Measurements from ENCODE around the gene MRPL9. TPM values are rescaled to one million over a fixed set of nuclear protein-coding genes. Genes with fewer than 3 reads are reported as not detected.

Gene MRPL9
- total RNA-seq, 2 donors from 2014 or later, result 49.4 to 104 TPM

- no peak overlapping the region for H3K27ac ChIP-seq
- TF ChIP-seq, protein P1, sequence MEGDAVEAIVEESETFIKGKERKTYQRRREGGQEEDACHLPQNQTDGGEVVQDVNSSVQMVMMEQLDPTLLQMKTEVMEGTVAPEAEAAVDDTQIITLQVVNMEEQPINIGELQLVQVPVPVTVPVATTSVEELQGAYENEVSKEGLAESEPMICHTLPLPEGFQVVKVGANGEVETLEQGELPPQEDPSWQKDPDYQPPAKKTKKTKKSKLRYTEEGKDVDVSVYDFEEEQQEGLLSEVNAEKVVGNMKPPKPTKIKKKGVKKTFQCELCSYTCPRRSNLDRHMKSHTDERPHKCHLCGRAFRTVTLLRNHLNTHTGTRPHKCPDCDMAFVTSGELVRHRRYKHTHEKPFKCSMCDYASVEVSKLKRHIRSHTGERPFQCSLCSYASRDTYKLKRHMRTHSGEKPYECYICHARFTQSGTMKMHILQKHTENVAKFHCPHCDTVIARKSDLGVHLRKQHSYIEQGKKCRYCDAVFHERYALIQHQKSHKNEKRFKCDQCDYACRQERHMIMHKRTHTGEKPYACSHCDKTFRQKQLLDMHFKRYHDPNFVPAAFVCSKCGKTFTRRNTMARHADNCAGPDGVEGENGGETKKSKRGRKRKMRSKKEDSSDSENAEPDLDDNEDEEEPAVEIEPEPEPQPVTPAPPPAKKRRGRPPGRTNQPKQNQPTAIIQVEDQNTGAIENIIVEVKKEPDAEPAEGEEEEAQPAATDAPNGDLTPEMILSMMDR (IDR thresholded peaks at IDR 0.05), result no peak
- no peak overlapping the region for H3K9ac ChIP-seq (ENCODE audit: low read depth in 2 of 2, low read length in 2 of 2)
- intact Hi-C loops (cut with DNase I), result no loop called here
- no peaks in the 10 kb centered on the region for H3K4me1 ChIP-seq
- DNase-seq, result peak; percentile 18
- H3K36me3 ChIP-seq, result no peaks in the 10 kb centered on the region
- no peaks in the 10 kb centered on the region for H3K9me3 ChIP-seq
- H3K4me3 ChIP-seq, result no peak overlapping the region
- no peaks in the 10 kb centered on the region for H3K27me3 ChIP-seq
Observed at GRCh38 chr1:151728151-151729054, 34.9 kb downstream of the MRPL9 start.

DNA sequence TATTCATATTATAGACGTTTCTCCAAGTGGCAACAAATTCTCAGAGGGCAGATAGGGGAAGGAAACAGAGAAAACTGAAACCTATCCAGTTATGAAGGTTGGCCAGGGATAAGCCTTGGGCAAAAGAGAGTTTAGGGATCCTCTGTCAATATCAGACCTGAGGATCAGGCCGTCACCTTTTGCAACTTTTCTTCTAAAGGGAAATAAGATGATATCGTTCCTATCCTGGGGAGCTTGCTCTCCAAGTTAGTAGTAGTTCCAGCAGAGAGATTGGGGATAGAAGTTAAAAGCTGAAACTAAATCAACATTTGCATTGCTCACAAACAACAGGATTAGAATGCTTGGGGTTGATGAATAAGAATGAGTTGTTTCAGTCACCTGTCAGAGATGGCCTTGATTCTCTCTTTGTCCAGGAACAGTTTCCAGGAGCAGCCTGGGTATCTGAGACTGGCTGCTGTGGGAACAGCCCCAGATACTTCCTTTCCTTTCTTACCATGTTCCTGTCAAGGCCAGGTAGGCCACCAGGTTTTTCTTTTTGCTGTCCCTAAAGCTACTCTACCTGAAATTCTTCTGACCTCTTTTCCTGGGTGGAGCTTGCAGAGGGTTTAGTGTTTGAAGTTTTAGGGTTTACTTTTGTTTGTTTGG is 39.4 kb downstream of the MRPL9 start:
- no peak for DNase-seq
- Histone ChIP-seq H3K27ac (no peak overlapping the region), H3K27me3 (no peaks in the 10 kb centered on the region), H3K9me3 (no peaks in the 10 kb centered on the region), H3K9ac (ENCODE audit: low read depth in 2 of 2, low read length in 2 of 2) (no peak overlapping the region), H3K36me3 (no peaks in the 10 kb centered on the region), H3K4me3 (no peak overlapping the region), H3K4me1 (peaks cover 16% of the 10 kb centered on the region)
- TF ChIP-seq, protein P1 (IDR thresholded peaks at IDR 0.05), result no peak
- intact Hi-C loops (cut with DNase I), result no loop called here

DNA sequence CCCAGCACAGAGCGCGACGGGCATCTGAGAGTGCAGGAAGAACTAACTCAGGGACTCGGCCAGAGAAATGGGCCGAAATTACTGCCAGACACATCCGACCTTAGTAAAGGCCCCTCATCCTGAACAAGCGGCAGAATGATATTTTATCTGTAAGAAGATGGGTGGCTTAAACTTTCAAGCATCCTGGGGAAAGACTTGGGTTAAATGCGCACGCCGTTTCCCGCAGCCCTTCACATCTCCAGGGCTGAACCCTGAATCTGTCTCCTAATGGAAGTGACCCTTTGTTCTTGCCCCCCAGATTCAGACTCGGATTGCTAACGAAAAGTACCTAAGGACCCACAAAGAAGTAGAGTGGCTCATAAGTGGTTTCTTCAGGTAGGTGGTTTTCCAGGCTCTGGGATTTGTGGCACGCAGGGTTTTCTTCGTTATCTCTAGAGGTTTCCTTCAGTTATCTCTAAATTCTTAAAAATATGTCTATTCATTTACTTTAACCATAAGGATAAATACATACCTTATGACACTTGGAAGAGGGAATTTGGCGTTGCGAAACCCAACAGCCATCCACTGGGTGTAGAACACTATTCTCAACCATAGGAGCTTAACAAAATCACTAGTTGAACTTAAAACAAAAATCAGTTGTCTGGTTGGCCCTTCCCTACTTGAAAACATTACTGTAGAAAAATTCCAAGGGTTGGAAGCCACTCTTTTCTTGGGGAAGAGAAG is 41.3 kb downstream of the MRPL9 start:
- Histone ChIP-seq H3K4me3 (peak overlapping the region; percentile 50), H3K9ac (ENCODE audit: low read depth in 2 of 2, low read length in 2 of 2) (peak overlapping the region; percentile 36 to 47), H3K4me1 (peaks cover 16% of the 10 kb centered on the region), H3K36me3 (no peaks in the 10 kb centered on the region), H3K27me3 (no peaks in the 10 kb centered on the region), H3K9me3 (no peaks in the 10 kb centered on the region), H3K27ac (no peak overlapping the region)
- no peak for DNase-seq
- intact Hi-C loops (cut with DNase I), result no loop called here
- TF ChIP-seq, protein P1 (IDR thresholded peaks at IDR 0.05), result no peak

- intact Hi-C loops (cut with DNase I), result no loop called here
- DNase-seq, result no peak
- TF ChIP-seq, protein P1 (IDR thresholded peaks at IDR 0.05), result no peak
- Histone ChIP-seq H3K36me3 (no peaks in the 10 kb centered on the region), H3K27ac (peak within 1 kb of the TSS; percentile 45), H3K27me3 (no peaks in the 10 kb centered on the region), H3K4me1 (peaks cover 16% of the 10 kb centered on the region), H3K4me3 (peak within 1 kb of the TSS; percentile 50), H3K9ac (ENCODE audit: low read depth in 2 of 2, low read length in 2 of 2) (peak within 1 kb of the TSS; percentile 47 to 60), H3K9me3 (no peaks in the 10 kb centered on the region)
Observed at GRCh38 chr1:151720974-151721787, 42.1 kb downstream of the MRPL9 start, which contains the start of gene RIIAD1. Gene RIIAD1, plus strand, starts transcription at chr1:151721522. Its CDS starts 15 bp downstream, at chr1:151721537.
